Measurements from ENCODE around the gene ARID1B.

The ARID1B gene

GRCh38 chr6:156886409-156886808 is 109.2 kb downstream of the ARID1B start:
- TF ChIP-seq GATA3 (IDR thresholded peaks at IDR 0.05; ENCODE audit: low read depth, low read length) (no peak), GATA2 (IDR thresholded peaks at IDR 0.05; ENCODE audit: low read depth, low read length) (no peak)

DNA sequence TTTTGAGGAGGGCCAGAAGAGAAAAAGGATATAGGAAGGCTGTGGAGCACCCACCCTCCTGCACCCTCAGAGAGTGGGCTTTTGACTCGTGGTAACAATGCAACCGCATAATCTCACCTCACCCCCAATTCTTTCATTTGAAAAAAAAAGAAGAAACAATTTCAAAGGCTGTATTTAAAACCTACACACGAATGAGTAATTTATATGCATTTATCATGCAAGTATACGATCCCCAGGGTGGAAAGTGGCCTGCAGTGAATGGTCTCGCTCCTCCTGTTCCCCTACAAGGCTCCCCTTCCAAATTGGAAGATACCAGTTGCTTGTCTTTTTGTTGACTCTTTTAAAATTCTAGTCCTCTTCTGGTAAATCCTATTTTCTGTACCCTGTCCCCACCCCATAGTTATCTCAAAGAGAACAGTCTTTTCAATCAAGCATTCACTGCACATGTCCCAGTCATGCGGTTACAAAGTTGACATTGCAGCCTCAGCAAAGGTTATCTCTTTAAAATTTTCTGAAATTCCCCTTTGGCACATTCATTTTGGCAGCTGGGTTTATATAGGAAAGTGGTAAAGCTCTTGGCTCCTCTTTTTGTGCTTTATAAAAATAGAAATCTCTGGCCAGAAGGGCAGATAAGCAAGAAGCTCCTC is 110.6 kb downstream of the ARID1B start:
- no peak for TF ChIP-seq GATA3 (IDR thresholded peaks at IDR 0.05; ENCODE audit: low read depth, low read length)
- TF ChIP-seq GATA2 (IDR thresholded peaks at IDR 0.05; ENCODE audit: low read depth, low read length) = no peak

GRCh38 chr6:156889469-156889868 is 112.3 kb downstream of the ARID1B start:
- no peak for TF ChIP-seq GATA2 (IDR thresholded peaks at IDR 0.05; ENCODE audit: low read depth, low read length)
- no peak for TF ChIP-seq GATA3 (IDR thresholded peaks at IDR 0.05; ENCODE audit: low read depth, low read length)

- TF ChIP-seq GATA3 (IDR thresholded peaks at IDR 0.05; ENCODE audit: low read depth, low read length) (no peak), GATA2 (IDR thresholded peaks at IDR 0.05; ENCODE audit: low read depth, low read length) (no peak)
Observed at GRCh38 chr6:156889986-156890385, 112.8 kb downstream of the ARID1B start.

- TF ChIP-seq GATA2 (IDR thresholded peaks at IDR 0.05; ENCODE audit: low read depth, low read length) = 0 out of 2 replicates have a peak, but pooled peaks have one; percentile 22
- no peak for TF ChIP-seq GATA3 (IDR thresholded peaks at IDR 0.05; ENCODE audit: low read depth, low read length)
Observed at GRCh38 chr6:156890627-156891314, 113.6 kb downstream of the ARID1B start.

DNA sequence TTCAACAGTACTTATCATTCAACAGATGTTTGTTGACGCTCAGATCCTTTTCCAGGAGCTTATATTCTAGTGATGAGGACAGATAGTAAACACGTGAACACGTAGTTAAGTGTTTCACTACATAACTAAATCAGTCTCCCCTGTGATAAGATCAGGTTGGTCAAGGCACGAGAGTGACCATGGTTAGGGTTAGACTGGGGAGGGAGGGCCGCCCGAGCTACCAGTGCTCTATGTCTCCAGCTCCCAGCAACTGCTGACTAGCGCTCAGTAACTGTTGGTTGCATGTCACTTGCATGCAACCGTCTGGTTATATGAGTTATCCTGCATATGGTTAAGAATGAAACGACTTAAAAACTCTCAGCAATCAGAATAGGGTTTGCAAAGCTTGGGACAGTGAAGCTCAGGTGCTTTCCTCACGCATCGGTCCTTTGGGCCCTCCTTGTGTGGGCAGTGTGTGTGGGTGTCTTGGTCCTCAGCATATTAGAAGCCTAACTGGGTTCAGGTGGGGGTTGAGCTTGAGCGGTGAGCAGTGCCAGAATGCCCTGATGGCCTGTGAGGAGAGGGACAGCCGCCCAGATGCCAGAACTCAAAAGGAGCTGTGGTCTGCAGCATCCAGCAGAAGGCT is 120.8 kb downstream of the ARID1B start:
- TF ChIP-seq GATA2 (IDR thresholded peaks at IDR 0.05; ENCODE audit: low read depth, low read length) (no peak), GATA3 (IDR thresholded peaks at IDR 0.05; ENCODE audit: low read depth, low read length) (no peak)

DNA sequence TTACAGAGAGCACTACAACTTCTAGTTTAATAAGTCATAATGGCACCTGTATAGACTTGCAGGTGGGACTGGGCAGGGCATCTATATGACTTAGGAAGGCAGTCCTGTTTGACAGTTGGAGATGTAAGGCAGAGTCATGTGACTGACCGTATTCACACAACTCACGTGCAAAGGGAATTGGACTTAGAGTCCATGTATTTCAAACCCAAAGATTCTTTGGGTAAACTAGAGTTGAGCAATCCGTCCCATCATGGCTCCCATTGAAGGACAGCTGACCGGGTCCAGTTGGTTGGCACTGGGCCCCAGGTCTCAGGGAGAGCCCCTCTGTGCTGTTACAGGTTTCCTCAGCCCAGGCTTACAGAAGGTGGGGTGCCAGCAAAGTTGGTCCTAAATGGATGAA is 121.9 kb downstream of the ARID1B start:
- no peak for TF ChIP-seq GATA2 (IDR thresholded peaks at IDR 0.05; ENCODE audit: low read depth, low read length)
- no peak for TF ChIP-seq GATA3 (IDR thresholded peaks at IDR 0.05; ENCODE audit: low read depth, low read length)

GRCh38 chr6:156899532-156900135 is 122.5 kb downstream of the ARID1B start:
- TF ChIP-seq GATA2 (IDR thresholded peaks at IDR 0.05; ENCODE audit: low read depth, low read length) (no peak), GATA3 (IDR thresholded peaks at IDR 0.05; ENCODE audit: low read depth, low read length) (no peak)

DNA sequence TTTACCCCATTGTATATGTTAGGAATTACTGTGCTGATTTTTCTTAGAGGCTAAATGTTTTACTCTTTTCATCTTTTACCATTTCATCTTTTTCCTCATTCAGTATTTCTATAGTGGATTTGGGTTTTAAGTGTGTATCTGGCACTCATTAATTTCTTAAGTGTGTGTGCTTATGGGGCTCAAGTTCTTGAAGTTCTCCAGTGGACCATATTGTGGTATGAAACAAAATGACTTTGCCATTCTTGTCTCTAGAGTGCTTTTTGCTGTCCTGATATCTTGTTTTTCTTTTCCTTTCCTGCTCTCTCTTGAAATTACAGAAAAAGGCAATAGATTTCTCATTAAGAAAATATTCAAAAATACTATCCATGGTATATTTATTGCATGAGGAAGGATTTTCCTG is 123.1 kb downstream of the ARID1B start:
- TF ChIP-seq GATA3 (IDR thresholded peaks at IDR 0.05; ENCODE audit: low read depth, low read length) (no peak), GATA2 (IDR thresholded peaks at IDR 0.05; ENCODE audit: low read depth, low read length) (no peak)

DNA sequence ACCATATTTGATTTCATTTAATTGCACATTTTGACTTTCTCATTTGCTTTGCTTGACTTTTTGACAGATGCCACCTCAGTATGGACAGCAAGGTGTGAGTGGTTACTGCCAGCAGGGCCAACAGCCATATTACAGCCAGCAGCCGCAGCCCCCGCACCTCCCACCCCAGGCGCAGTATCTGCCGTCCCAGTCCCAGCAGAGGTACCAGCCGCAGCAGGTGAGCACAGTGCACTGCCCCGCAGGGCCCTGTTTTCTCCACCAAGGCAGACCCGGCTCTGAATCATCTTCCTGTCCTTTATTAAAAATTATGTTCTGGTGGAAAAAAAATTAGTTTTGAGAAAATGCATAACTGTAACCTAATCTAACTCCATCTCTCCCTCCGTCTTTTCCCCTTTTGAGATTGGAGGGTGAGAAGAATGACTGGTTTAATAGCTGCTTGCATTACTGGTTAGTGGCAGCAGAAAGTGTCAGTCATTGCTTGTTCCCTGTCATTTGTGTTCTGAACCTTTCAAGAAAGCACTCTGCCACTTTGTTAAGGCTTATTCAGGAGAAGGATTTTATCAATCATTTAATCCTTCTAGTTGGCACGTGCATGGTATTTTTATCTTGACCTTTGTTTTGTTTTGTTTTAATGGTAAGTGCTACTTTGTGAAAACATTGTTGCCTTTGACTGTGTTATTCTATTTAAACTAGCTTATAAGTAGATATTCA is 124.3 kb downstream of the ARID1B start:
- TF ChIP-seq GATA3 (IDR thresholded peaks at IDR 0.05; ENCODE audit: low read depth, low read length) (no peak), GATA2 (IDR thresholded peaks at IDR 0.05; ENCODE audit: low read depth, low read length) (0 out of 2 replicates have a peak, but pooled peaks have one; percentile 11)

DNA sequence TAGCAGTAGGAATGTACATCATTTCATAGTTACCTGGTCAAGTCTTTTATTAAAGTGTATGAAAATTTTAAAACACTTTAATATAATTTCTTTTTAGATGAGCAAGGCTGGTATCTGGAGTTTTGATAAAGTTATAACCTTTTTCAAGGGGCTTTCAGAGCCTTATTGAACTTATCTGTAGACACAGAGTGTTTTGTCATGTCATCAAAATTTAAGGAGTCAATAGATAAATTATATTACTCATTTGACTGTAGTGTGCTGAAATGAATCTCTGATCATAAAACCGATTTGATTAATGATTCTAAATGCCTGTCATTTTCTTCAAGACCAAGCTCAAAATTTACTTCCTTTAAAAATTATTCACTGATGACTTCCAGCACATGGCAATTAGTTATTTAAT is 125.6 kb downstream of the ARID1B start:
- TF ChIP-seq GATA2 (IDR thresholded peaks at IDR 0.05; ENCODE audit: low read depth, low read length) (no peak), GATA3 (IDR thresholded peaks at IDR 0.05; ENCODE audit: low read depth, low read length) (no peak)

GRCh38 chr6:156904176-156904967 is 127.2 kb downstream of the ARID1B start:
- no peak for TF ChIP-seq GATA3 (IDR thresholded peaks at IDR 0.05; ENCODE audit: low read depth, low read length)
- no peak for TF ChIP-seq GATA2 (IDR thresholded peaks at IDR 0.05; ENCODE audit: low read depth, low read length)

DNA sequence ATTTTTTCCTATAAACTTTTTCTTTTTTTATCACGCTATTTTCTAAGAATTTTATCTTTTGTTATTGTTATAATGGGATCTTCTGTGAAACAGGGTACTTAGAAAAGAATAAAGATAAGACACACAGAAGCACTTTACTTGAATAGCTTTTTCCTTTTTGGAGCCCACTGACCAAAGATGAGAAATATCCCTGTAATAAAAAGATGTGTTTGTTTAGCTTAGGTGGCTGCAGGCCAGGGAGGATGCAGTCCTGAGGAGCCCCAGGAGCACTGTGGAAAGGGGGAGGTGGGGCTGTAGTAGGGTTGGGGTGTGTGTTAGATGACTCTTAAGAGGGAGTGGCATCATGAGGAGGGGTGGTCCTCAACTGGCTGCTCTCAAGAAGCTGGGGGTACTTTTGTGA is 128.6 kb downstream of the ARID1B start:
- TF ChIP-seq GATA2 (IDR thresholded peaks at IDR 0.05; ENCODE audit: low read depth, low read length) (no peak), GATA3 (IDR thresholded peaks at IDR 0.05; ENCODE audit: low read depth, low read length) (no peak)
